ENCODE measurements around the gene ARHGAP42. TPM values are rescaled to one million over a fixed set of nuclear protein-coding genes. Genes with fewer than 3 reads are reported as not detected.
"Not testable (repeated sequence)": the region's sequence is repeated elsewhere in the genome, so short reads cannot be mapped to it uniquely, and the experiment has no call there.

The ARHGAP42 gene
- total RNA-seq, 1 donor from 2014 or later, result 0.46 TPM

DNA sequence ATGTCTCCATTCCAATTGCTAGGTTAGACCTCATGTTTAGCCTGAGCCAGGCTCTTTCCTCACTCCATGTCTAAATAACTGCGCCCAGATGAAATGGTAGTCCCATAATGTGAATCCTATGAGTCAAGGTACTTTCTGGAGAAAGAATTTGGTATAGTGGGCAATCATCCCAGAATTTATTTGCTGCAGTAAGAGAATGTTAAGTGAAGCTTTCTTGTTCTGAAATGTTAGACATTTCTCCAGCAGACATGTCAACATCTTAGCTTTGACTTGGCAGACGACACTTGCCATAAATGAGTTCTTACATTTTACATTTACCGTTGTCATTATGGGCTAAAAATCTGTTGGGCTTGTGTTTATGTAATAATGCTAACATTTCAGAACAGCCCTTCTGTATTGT lies 277.3 kb downstream of the ARHGAP42 start:
- DNase-seq (ENCODE audit: low read depth, low spot score), result no peak

- DNase-seq (ENCODE audit: low read depth, low spot score), result no peak
These were observed 278.3 kb downstream of the ARHGAP42 start for GRCh38 chr11:100965346-100965745.

DNA sequence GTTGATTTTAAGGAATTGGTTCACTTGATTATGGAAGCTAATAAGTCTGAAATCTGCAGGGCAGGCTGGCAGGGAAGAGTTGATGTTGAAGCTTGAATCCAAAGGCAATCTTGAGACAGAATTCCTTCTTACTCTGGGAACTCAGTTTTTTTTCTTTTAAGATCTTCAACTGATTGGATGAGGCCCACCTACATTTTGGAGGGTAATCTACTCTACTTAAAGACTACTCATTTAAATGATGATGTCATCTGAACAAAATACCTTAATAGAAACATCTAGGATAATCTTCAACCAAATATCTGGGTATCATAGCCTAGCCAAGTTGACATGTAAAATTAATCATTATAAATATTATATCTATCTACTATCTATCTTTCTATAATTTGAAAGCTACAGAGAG lies 279.3 kb downstream of the ARHGAP42 start:
- no peak for DNase-seq (ENCODE audit: low read depth, low spot score)

DNA sequence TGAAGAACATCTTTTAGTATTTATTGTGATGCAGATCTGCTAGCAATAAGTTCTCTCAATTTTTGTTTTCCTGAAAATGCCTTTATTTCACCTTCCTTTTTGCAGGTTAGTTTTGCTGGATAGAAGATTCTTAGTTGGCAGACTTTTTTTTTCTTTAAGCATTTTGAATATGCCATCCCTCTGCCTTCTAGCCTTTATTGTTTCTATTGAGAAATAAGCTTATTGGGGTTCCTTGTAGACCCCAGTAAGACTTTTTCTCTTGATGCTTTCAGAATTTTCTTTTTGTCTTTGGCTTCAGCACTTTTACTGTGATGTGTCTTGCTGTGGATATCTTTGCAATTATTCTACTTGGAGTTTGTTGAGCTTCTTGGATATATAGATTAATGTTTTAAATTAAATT lies 281.9 kb downstream of the ARHGAP42 start:
- DNase-seq (ENCODE audit: low read depth, low spot score), result no peak

DNA sequence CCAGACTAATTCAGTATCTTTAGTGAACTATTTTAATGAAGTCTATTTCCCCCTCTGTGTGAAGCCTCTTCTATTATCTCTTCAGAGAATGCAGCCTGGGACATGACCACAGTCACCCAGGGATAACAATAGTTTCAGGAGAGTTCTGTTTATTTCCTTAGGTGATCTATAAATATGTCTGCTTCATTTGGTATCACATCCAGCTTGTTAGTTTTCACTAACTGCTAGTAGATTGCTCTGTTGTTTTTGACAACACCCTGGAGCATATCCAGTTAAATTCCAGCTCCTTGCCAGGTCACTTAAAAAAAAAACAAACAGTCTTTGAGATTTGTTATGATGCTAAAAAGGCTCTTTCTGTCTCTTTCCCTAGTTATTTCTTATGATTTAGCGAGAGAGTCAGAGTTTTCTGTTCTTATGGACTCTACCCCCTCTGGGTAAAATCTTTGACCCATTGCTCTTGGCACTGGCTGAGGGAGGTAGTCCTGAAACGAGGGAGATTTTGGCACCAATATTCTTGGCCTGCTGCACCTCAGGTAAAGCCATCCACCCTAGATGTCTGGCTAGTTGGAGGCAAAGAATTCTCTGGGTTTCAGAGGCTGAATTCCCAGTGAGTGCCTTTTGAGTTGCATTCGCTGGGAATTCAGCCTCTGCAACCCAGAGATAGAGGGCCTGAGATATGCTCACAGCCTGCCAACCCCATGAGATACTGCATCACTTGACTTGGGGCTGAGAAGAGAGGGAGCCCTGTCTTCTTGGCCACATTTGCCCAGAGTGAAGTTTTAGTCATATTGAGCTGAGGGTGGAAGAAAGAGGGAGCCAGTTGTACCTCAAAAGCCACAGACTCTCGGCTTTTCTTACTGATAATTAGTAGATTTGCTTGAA lies 283.4 kb downstream of the ARHGAP42 start:
- no peak for DNase-seq (ENCODE audit: low read depth, low spot score)

DNA sequence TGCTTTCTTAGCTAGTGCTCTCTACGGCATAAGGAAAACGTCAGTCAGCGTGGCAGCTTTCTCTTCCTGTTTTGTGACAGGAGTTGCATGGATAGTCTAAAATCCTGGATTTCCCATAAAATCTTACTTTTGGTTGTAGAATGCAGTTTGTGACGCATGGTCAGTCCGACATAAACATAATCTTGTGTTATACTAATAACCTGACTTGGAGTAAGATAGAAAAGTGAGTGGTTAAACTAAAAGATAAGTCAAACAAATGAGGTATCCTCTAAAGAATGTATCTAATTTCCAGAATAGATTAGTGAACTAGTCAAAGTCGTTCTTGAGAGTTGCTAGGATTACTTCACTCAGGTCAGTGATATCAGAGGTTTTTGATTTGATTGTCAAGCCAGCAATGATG lies 285.0 kb downstream of the ARHGAP42 start:
- no peak for DNase-seq (ENCODE audit: low read depth, low spot score)

- no peak for DNase-seq (ENCODE audit: low read depth, low spot score)
These were observed 291.4 kb downstream of the ARHGAP42 start for GRCh38 chr11:100978442-100978841.

GRCh38 chr11:100978939-100979338 lies 291.9 kb downstream of the ARHGAP42 start:
- no peak for DNase-seq (ENCODE audit: low read depth, low spot score)

DNA sequence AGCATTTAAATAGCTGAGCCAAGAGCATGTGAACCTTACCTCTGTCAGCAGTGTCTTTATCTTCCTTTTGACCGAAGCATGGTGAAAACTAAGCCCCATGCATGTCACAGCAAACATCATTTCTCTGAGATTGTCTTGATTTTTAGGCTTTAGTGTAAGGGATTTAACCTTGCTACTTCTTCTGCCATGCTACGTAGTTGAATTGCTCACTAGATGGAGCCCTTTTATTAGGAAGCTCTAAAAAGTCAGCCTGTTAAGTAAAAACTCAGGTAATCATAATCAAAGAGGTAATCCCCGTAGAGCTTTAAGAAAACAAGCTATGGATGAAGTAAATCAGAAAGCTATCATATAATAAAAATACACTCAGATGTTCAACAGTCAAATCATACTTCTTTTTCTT lies 293.1 kb downstream of the ARHGAP42 start:
- DNase-seq (ENCODE audit: low read depth, low spot score), result no peak

DNA sequence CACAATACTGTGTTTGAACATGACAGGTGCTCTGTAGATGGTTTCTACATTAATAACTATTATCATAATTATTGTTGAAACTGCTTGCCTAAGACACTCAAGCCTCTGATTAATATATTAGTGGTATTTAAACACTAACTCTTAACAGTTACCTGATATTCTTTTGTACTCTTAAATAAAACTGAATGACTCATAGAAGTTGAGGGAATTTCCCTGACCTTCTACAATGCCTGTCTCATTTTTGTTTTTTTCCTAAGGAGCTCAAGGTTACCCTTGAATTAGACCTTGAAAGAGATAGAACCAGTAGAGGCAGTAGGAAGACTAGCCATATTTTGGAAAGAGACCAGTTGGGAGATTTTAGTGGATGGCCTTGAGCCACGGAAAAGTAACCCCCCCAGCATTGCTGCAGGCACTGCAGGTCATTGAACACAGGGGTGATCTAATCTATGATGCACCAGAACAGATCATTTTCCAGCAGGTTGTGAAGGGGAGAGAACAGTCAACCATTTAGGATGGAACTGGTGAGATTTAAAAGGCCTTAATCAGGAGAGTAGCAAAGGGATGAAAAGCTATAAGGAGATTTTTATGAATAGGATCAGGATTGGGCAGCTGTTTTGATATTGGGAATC lies 294.2 kb downstream of the ARHGAP42 start:
- no peak for DNase-seq (ENCODE audit: low read depth, low spot score)

DNA sequence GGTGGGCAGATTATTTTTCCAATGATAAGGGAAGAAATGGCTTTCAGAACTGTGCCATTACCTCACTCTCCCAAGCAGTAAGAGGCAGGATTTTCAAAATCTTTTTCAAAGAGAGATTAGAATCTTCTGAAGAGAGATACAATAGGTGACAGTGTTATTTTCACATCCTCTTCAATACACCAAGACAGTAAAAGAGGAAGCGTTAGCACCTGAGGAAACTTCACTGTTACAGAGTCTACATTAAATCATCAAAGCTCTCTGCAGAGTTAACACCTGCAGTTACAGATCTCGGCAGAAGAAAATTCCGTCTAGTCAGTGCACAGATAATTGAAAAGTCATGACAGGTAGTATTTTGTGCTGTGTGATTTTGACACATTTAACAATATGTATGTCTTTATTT lies 297.6 kb downstream of the ARHGAP42 start:
- no peak for DNase-seq (ENCODE audit: low read depth, low spot score)

DNA sequence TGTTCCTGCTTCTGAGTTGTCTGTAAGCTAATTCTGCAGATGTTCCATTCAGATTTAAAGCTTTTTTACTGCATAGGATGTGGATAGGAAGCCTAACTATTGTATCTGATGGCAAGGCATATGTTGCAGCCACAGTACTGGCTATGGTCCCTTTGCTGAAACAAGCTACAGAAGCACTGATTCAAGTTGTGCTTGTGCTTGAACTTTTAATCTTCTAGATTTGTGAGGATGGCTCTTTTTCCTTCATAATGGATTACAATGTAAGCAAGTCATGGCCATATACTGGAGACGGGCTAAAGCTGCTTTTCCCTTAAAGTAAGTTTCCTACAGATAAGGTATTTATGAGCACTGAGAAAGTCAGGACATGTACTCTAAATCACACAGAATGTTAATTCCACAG lies 303.8 kb downstream of the ARHGAP42 start:
- no peak for DNase-seq (ENCODE audit: low read depth, low spot score)

DNA sequence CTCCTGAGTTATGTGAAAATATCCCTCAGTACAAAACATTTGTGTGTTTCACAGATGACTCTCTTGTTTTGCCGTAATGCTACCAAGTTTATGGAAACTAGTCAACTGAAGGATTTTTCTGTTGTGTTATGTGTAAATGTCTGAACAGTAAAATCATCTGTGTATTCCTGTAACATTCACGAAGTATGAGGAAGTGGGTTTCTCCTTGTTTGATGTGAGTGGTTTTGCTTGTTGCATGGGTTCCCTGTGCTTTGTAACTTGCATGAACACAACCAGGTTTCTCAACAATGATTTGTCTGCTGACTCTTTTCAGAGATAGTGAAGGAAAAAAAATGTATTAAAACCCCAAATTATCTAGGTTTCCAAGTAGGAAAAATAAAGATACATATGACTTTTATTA lies 304.5 kb downstream of the ARHGAP42 start:
- DNase-seq (ENCODE audit: low read depth, low spot score), result no peak

GRCh38 chr11:100994966-100995365 lies 307.9 kb downstream of the ARHGAP42 start:
- DNase-seq (ENCODE audit: low read depth, low spot score), result no peak

GRCh38 chr11:100999756-101000155 lies 312.7 kb downstream of the ARHGAP42 start:
- DNase-seq (ENCODE audit: low read depth, low spot score), result no peak

DNA sequence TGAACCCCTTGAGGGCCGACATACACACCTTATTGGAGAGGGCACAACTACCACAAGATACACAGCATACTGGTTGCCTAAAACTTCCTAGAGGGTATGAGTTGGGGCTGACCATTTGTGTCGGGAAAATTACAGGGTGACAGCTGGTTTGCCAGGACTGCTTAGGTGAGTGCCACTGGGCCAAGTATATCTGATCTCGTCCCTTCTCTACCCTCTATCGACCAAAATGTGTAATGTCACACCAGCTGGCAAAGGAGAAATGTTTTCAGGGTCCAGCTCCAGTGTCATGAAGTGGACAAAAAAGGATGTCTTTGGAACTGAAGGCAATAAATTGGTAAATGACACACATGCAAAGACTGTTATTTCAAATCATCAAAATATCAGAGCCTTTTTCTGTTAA lies 316.4 kb downstream of the ARHGAP42 start:
- DNase-seq (ENCODE audit: low read depth, low spot score), result no peak

- DNase-seq (ENCODE audit: low read depth, low spot score), result no peak
These were observed 322.0 kb downstream of the ARHGAP42 start for GRCh38 chr11:101008961-101009689.

GRCh38 chr11:101009690-101010055 lies 322.6 kb downstream of the ARHGAP42 start:
- no peak for DNase-seq (ENCODE audit: low read depth, low spot score)

DNA sequence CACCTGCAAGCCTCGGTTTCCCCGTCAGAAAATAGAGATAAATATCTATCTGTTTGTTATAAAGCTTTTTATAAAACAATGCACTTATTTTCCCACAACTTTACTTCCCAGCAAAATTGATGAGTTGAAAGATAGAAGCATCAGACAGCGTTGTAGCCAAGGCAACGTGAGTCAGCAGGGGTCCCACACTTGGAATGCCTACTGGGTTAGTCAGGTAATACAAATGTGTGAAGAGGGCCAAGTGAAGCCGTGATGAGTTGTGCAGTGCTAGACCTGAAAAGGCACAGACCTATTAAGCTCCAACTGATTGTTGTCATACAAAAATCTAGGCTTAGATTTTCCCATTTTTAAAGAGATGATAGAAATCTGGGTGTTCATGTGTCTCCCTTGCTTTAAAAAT lies 323.8 kb downstream of the ARHGAP42 start:
- DNase-seq (ENCODE audit: low read depth, low spot score), result no peak

DNA sequence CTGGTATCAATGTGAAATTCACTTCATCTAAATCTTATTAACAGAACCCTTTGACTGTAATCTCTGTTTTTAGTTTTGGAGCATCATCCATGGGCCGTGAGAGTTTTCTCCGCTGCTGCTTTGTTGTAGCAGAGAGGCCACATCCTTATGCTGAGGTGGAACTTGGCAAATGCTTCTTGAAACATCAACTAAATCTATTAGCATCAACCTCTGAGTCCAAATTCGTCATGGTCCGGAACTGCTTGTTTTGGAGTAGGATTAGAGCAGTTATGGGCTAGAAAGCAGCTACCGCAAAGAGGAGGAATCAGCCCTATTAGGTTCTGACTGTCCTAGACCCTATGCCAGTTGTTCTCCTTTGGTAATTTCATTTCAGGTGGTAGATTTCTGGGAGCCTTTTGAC lies 324.8 kb downstream of the ARHGAP42 start:
- no peak for DNase-seq (ENCODE audit: low read depth, low spot score)

DNA sequence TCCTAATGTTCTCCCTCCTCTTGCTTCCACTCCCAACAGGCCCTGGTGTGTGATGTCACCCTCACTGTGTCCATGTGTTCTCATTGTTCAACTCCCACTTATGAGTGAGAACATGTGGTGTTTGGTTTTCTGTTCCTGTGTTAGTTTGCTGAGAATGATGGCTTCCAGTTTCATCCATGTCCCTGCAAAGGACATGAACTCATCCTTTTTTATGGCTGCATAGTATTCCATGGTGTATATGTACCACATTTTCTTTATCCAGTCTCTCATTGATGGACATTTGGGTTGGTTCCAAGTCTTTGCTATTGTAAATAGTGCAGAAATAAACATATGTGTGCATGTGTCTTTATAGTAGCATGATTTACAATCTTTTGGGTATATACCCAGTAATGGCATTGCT lies 326.6 kb downstream of the ARHGAP42 start:
- not testable (repeated sequence) for DNase-seq (ENCODE audit: low read depth, low spot score)

DNA sequence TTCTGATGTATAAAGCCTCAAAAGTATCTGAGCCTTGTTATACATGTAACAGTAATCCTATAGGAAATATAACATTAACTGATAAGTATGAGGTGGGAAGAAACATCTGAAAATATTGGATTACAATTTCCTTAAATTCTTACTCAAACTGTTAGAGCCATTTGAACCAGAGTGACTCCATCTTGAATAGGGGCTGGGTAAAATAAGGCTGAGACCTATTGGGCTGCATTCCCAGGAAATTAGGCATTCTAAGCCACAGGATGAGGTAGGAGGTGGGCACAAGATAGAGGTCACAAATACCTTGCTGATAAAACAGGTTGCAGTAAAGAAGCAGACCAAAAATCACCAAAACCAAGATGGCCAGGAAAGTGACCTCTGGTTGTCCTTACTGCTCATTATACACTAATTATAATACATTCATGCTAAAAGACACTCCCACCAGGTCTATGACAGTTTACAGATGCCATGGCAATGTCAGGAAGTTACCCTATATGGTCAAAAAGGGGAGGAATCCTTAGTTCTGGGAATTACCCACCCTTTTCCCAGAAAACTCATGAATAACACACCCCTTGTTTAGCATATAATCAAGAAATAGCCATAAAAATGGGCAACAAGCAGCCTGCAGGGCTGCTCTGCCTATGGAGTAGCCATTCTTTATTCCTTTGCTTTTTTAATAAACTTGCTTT lies 327.7 kb downstream of the ARHGAP42 start:
- DNase-seq (ENCODE audit: low read depth, low spot score), result no peak

Measured in pulmonary artery endothelial cell (primary cell).